HL-60/S4 treated with phorbol 12-myristate 13-acetate at 8.2 ng/mL for 4 days and 3 days (cell line): ENCODE measurements around the gene CGB1.
"Not testable (repeated sequence)": the region's sequence is repeated elsewhere in the genome, so short reads cannot be mapped to it uniquely, and the experiment has no call there.

ENCODE experiments used
- in situ Hi-C: fragments of 300-500 bp; cut with MboI; formaldehyde crosslinking; loops from 2 replicates; pipeline ENCODE4 v1.15.0; 2022; ENCODE audit warnings: low sequenced_read_pairs

The CGB1 gene

GRCh38 chr19:49024233-49024632 lies 12.5 kb downstream of the CGB1 start, which contains the start of gene CGB3:
TSS of gene CGB3 (minus strand) at chr19:49024333. CDS start at chr19:49023971, 362 bp downstream.
- in situ Hi-C loops, result not testable (repeated sequence)

GRCh38 chr19:49022116-49022515 lies 14.6 kb downstream of the CGB1 start:
- in situ Hi-C loops, result no loop called here

- in situ Hi-C loops, result no loop called here
These were observed 15.5 kb downstream of the CGB1 start for GRCh38 chr19:49020931-49021895.

DNA sequence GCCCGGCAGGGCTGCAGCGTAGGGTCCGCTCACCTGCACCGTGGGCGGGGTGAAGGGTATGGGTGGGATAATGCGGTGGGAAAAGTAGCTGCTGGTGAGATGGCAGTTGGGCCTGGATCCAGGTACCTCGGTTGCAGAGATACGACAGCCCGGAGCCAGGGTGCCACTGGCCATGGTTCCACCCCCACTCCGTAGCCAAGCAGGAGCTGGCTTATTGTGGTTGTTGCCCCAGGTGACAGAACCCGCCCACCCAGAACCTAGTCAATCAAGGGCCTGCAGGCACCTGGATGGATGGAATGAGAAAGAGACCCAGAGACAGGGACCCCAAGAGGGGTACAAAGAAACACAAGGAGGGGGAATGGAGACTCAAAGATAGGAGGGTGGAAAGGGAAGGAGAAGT lies 16.4 kb downstream of the CGB1 start:
- in situ Hi-C loops, result no loop called here

GRCh38 chr19:49019242-49019932 lies 17.3 kb downstream of the CGB1 start:
- in situ Hi-C loops, result no loop called here

- in situ Hi-C loops, result not testable (repeated sequence)
These were observed 18.1 kb downstream of the CGB1 start for GRCh38 chr19:49018388-49019241.

DNA sequence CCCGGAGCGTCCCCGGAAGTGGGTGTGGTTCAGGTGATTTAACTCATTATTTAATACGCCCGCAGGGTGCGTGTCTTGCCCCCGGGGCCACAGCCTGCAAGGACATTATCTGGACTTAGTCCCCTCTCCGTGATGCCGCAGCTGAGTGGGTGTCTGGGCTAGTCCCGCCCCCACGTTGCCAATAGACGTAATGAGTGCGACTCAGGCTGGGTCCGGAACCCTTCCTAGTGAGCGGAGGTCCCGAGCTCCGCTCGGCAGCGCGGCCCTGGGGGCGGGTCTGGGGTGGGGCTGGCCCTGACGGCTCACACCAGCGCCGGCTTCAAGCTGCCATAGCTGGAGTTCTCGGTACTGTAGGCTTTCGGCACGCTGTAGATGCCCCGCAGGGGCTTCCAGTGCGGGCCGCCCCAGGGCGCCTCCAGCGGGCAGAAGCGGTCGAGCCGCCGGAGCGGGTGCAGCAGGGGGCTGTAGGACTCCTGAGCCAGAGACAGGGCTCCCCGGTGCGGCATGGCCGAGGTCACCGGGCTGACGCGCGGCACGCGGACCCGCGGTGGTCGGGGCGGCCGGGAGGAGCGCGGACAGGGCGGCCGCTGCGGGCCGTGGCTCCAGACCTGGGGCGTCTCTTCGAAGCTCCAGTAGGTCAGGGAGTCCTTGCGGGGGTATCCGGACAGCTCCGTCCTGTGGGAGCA lies 18.9 kb downstream of the CGB1 start:
- in situ Hi-C loops, result no loop called here

DNA sequence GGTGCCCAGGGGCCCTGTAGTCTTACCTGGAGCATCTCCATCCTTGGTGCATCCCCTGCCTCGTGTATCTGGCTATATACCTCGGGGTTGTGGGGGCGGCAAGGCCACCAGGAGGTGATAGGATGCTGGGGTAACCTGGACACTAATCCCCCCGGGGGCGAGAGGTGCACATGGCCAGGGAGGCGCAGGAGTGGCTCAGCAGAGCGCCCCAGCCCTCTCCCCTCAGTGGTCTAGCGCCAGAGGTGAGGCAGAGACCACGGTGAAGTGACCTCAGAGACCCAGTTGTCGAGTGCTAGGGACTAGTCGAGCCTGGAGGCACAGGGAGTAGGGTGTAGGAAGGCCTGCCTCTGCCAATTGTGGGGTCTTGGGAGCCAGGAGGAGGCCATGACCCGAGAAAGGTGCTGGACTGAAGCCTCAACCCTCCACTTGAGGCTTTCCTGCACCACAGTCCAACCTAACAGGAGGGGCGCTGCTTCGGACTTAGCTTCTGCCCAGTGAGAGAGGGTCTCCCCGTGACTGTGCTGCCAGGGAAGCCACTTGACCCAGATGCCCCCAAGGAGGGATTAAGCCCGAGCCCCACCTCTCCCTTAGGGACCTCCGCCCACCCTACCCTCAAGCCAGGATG lies 19.5 kb downstream of the CGB1 start, which contains the start of gene LHB:
Gene LHB (minus strand): TSS at position 51 of the 625 bp plus-strand sequence. CDS start 10 bp downstream, at position 41.
- in situ Hi-C loops, result no loop called here

GRCh38 chr19:49016067-49016839 lies 20.4 kb downstream of the CGB1 start:
- in situ Hi-C loops, result no loop called here

GRCh38 chr19:49014870-49015255 lies 21.8 kb downstream of the CGB1 start:
- in situ Hi-C loops, result no loop called here

GRCh38 chr19:49014123-49014869 lies 22.4 kb downstream of the CGB1 start:
- in situ Hi-C loops, result no loop called here

DNA sequence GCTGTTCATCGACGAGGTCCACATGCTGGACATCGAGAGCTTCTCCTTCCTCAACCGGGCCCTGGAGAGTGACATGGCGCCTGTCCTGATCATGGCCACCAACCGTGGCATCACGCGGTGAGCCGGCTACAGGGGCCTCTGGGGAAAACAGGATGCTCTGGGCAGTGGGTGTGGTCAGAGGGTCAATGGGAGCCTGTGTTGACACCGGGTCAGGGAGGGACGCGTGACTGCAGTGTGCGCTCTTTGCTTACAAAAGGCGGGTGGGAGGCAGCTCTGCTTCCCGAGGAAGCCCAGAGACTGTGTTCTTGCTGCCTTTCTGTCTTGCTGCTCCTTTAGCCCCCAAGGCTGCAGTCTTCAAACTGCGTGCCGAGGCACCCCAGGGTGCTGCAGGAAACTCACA lies 25.5 kb downstream of the CGB1 start:
- in situ Hi-C loops, result no loop called here

DNA sequence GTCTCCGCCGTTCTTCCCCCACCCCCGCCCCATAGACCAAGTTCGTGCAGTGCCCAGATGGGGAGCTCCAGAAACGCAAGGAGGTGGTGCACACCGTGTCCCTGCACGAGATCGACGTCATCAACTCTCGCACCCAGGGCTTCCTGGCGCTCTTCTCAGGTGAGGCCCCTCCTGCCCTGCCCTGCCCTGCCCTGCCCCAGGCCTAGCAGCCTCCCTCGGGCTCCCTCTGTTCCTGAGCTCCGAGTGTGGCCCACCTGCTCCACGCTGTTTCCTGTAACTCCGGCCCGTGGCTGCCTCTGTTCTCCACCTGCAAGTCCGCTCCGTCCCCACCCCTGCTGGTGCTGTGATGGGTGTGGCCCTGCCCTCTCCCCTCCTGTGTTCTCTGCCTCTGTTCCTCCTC lies 26.2 kb downstream of the CGB1 start:
- in situ Hi-C loops, result no loop called here

DNA sequence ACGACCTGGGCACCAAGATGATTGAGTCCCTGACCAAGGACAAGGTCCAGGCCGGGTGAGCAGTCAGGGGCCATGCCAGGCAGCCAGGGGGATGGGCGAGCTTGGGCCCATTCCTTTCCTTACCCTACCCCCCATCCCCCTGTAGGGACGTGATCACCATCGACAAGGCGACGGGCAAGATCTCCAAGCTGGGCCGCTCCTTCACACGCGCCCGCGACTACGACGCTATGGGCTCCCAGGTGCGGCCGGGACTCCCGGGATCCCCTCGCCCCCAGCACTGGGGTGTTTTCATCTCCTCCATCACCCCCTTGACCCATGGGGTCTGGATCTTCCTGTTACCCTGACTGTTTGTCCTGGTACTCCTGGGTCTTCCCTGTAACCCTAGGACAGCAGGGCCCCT lies 26.9 kb downstream of the CGB1 start:
- in situ Hi-C loops, result no loop called here

DNA sequence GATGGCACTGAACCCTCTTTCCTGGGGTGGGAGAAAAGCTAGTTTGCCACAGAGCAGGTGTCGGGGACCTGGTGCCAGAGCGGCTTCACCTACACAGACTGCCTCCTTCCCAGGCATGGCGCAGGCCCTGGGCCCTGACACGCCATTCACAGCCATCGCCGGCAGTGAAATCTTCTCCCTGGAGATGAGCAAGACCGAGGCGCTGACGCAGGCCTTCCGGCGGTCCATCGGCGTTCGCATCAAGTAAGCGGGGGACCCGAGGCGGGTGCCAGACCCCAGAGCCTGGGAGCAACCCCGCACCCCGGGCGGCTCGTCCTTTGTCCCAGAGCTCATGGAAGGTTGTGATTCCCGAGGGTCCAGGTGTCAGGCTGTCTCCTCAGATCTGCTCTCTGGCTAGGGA lies 29.8 kb downstream of the CGB1 start:
- in situ Hi-C loops, result no loop called here

DNA sequence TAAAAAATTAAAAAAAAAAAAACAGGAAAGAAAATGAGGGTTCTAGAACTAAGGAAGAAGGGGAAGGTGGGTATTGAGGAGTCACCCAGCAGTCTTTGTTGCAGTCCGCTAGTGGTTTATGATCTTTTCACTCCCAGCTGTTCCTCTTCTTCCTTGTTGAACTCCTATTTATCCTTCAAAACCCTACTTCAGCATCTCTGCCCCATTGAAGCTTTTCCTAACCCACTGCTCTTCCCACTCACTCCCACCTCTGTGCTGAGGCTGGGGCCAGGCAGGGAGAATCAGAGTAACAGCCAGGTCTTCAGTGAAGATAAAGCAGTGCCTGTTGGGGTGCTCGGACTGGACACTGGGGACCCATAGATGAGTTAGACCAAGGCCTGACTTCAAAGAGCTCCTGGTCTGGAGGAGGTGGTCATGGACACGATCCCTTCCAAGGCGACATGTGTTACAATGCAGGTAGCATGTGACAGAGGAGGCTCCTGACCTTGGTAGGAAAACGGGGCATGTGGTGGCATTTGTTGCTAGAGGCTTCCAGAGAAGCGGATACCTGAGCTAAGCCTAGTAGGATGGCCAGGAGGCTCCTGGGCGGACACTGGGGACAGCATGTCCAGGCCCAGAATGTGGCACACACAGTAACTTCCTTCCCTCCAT lies 31.6 kb downstream of the CGB1 start:
- in situ Hi-C loops, result no loop called here

GRCh38 chr19:49004133-49004532 lies 32.6 kb downstream of the CGB1 start:
- in situ Hi-C loops, result no loop called here
